Mononuclear cell (primary cell): ENCODE results near the gene GAK. TPM values are rescaled to one million over a fixed set of nuclear protein-coding genes. Genes with fewer than 3 reads are reported as not detected.
"Not testable (repeated sequence)": the region's sequence is repeated elsewhere in the genome, so short reads cannot be mapped to it uniquely, and the experiment has no call there.

ENCODE experiments used
- H3K27me3 ChIP-seq: 2 replicates; pipeline ENCODE4 v1.6.0; 2011; ENCODE audit warnings: low read length, control low read depth; ENCODE audit not compliant: insufficient read depth
- H3K4me1 ChIP-seq: 2 replicates; pipeline ENCODE4 v1.5.1; 2011; ENCODE audit warnings: mild to moderate bottlenecking, low read length, control low read depth; ENCODE audit not compliant: insufficient read depth
- H3K4me3 ChIP-seq: 2 replicates; pipeline ENCODE4 v1.5.1; 2011; ENCODE audit warnings: mild to moderate bottlenecking, low read length, moderate library complexity
- H3K9me3 ChIP-seq: 2 replicates; pipeline ENCODE4 v1.5.1; 2011; ENCODE audit warnings: low read depth, mild to moderate bottlenecking, control low read depth, low read length
- total RNA-seq: library from RNA; depleted of rRNA; stranded (reverse); fragments of >200 nt; gene quantifications from one replicate; pipeline ENCODE4 v1.2.3, GENCODE V29; 2012

The GAK gene
- total RNA-seq, 1 donor = 62.2 TPM

GRCh38 chr4:820230-821172 lies 111.6 kb downstream of the GAK start:
- no peak overlapping the region for H3K4me3 ChIP-seq
- H3K4me1 ChIP-seq = no peaks in the 10 kb centered on the region
- H3K9me3 ChIP-seq = no peaks in the 10 kb centered on the region
- peaks cover 20% of the 10 kb centered on the region for H3K27me3 ChIP-seq

DNA sequence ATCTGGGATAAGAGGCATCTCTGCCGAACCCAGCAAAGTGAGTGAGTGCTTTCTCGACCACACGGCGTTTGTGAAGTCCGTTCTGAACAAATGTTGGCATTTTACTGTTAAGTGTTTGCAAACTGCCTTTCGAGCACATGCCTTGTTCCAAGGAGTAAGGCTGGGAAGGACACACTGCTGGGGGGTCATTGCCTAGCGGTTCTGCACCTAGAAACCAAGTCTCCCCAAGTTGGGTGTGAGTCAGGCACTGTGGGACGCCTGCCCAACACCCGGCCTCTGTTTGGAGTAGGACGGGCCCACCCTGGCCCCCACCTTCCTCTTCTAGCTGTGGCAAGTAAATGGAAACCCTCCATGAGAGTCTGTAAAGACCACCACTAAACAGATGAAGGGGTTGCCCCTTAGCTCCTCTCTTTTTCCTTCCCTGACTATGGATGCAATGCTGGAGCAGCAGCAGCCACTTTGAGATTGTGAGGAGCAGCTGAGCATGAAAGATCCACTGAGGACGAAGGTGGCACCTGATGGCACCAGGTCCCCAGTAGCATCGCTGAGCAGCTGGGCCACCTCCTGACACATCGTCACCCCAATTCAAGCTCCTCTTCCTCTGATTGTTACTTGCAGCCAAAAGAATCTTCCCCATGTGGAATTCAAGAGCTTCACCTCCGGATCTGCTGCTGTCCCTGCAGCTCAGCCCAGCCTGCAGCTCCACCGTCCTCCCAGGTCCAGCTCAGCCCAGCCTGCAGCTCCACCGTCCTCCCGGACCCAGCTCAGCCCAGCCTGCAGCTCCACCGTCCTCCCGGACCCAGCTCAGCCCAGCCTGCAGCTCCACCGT lies 112.5 kb downstream of the GAK start:
- no peaks in the 10 kb centered on the region for H3K4me1 ChIP-seq
- peaks cover 18% of the 10 kb centered on the region for H3K27me3 ChIP-seq
- H3K9me3 ChIP-seq = no peaks in the 10 kb centered on the region
- no peak overlapping the region for H3K4me3 ChIP-seq

- H3K4me1 ChIP-seq = no peaks in the 10 kb centered on the region
- H3K27me3 ChIP-seq = peaks cover 8% of the 10 kb centered on the region
- no peak overlapping the region for H3K4me3 ChIP-seq
- H3K9me3 ChIP-seq = no peaks in the 10 kb centered on the region
Measured at GRCh38 chr4:818106-818921, 113.8 kb downstream of the GAK start.

GRCh38 chr4:815464-816146 lies 116.5 kb downstream of the GAK start:
- no peaks in the 10 kb centered on the region for H3K9me3 ChIP-seq
- H3K27me3 ChIP-seq = peaks cover 11% of the 10 kb centered on the region
- H3K4me3 ChIP-seq = no peak overlapping the region
- no peaks in the 10 kb centered on the region for H3K4me1 ChIP-seq

- H3K4me1 ChIP-seq = no peaks in the 10 kb centered on the region
- no peak overlapping the region for H3K4me3 ChIP-seq
- H3K27me3 ChIP-seq = peaks cover 11% of the 10 kb centered on the region
- H3K9me3 ChIP-seq = no peaks in the 10 kb centered on the region
Measured at GRCh38 chr4:814312-814850, 117.7 kb downstream of the GAK start.

DNA sequence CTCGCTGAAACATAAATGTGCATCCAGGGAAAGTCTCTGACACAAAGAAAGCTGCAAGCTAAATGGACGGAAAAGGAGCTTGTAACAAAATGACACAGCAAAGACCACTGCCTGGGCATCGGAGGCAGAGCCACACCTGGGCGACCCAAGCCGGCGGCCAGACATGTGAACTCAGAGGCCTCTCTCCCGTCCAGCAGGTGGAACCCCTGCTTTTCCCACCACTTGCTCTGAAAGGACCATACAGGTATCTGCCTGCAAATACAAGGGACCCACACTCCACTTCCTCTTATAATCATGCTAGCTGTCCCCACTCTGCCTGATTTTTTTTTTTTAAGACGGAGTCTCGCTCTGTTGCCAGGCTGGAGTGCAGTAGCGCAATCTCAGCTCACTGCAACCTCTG lies 118.2 kb downstream of the GAK start:
- Histone ChIP-seq H3K9me3 (no peaks in the 10 kb centered on the region), H3K4me3 (no peak overlapping the region), H3K4me1 (no peaks in the 10 kb centered on the region), H3K27me3 (peaks cover 11% of the 10 kb centered on the region)

- no peak overlapping the region for H3K4me3 ChIP-seq
Measured at GRCh38 chr4:808860-809570, 123.1 kb downstream of the GAK start.

DNA sequence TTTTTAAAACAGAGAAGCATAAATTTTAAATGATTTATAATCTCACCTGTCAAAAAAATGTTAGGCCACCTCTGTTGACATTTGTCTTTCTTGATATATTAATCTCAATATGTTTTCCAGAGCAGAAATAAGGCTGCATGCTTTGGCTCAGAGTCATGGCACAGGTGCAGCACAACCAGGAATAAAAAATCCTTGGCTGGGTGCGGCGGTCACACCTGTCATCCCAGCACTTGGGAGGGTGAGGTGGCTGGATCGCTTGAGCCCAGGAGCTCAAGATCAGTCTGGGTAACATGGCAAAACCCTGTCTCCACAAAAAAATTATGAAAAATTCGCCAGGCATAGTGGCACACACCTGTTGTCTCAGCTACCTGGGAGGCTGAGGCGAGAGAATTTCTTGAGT lies 124.3 kb downstream of the GAK start:
- Histone ChIP-seq H3K9me3 (no peaks in the 10 kb centered on the region), H3K4me3 (no peak overlapping the region), H3K27me3 (peaks cover 6% of the 10 kb centered on the region), H3K4me1 (no peaks in the 10 kb centered on the region)

More at GRCh38 chr4:808860-809570, 123.1 kb downstream of the GAK start:
- Histone ChIP-seq H3K27me3 (peaks cover 6% of the 10 kb centered on the region), H3K4me1 (no peaks in the 10 kb centered on the region), H3K9me3 (no peaks in the 10 kb centered on the region)

DNA sequence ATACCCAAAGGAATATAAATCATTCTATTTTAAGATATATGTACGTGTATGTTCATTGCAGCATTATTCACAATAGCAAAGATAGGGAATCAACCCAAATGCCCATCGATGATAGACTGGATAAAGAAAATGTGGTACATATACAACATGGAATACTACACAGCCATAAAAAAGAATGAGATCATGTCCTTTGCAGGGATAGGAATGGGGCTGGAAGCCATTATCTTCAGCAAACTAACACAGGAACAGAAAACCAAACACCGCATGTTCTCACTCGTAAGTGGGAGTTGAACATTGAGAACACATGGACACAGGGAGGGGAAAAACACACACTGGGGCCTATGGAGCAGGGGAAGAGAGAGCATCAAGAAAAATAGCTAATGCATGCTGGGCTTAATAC lies 125.1 kb downstream of the GAK start:
- not testable (repeated sequence) for H3K27me3 ChIP-seq, H3K4me1 ChIP-seq, H3K9me3 ChIP-seq, H3K4me3 ChIP-seq

DNA sequence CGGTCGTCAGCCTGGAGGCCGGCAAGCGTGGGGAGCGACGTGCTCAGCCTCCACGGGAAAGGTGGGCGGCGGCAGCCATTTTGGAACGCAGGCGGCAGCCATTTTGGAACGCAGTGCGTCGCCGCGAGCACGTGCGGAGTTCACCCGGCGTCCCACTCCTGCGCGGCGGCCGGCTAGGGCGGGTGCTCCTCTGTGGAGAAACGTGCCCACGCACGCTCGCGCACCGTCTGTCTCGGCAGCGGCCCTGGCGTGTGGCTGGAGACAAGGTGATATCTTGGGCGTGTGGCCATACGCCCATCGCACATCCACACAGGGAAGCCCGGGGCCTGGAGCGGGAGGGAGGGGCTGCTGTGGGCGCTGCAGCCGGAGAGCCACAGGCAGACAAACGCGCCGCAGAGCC lies 127.3 kb downstream of the GAK start:
- Histone ChIP-seq H3K4me3 (no peak overlapping the region), H3K4me1 (no peaks in the 10 kb centered on the region), H3K9me3 (no peaks in the 10 kb centered on the region), H3K27me3 (peaks cover 3% of the 10 kb centered on the region)

DNA sequence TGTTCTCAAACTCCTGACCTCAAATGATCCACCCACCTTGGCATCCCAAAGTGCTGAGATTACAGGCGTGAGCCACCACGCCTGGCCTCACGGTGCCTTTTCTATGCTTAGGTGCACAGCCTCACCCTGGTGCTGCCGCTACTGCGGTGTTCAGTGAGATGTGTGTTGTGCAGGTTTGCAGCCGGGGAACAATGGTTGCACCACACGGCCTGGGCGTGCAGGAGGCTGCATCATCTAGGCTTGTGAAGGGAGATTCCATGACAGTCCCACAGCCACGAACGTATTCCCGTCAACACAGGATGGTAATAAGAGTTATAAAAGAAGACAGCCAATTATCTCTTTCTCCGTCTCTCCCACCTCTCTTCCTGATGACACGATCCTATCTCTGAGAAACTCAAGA lies 128.2 kb downstream of the GAK start:
- Histone ChIP-seq H3K9me3 (no peaks in the 10 kb centered on the region), H3K4me1 (peaks cover 4% of the 10 kb centered on the region), H3K27me3 (peaks cover 3% of the 10 kb centered on the region), H3K4me3 (no peak overlapping the region)

GRCh38 chr4:801436-802124 lies 130.5 kb downstream of the GAK start:
- H3K4me3 ChIP-seq = no peak overlapping the region
- H3K9me3 ChIP-seq = no peaks in the 10 kb centered on the region
- H3K4me1 ChIP-seq = peaks cover 4% of the 10 kb centered on the region
- peaks cover 8% of the 10 kb centered on the region for H3K27me3 ChIP-seq
